ENCODE measurements around the gene KRT38.
"Not testable (repeated sequence)": the region's sequence is repeated elsewhere in the genome, so short reads cannot be mapped to it uniquely, and the experiment has no call there.

The KRT38 gene

DNA sequence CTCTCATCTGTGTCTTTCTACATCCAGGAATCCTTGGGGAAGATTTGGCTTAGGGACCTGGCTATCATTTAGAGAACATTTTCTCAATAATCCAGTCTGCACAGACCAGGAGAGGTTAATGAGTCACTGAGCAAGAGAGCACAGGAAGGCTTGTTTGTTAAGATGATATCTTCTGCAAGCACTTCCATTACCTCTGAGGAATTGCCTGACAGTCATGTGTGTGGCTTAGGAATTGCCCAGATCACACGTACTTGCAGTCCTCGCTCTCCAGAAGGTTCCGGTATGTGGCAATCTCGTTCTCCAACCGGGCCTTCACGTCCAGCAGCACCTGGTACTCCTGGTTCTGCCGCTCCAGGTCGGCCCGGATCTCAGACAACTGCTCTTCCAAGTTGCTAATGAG, 19.7 kb downstream of the KRT38 start:
- DNase-seq = peak; percentile 69

DNA sequence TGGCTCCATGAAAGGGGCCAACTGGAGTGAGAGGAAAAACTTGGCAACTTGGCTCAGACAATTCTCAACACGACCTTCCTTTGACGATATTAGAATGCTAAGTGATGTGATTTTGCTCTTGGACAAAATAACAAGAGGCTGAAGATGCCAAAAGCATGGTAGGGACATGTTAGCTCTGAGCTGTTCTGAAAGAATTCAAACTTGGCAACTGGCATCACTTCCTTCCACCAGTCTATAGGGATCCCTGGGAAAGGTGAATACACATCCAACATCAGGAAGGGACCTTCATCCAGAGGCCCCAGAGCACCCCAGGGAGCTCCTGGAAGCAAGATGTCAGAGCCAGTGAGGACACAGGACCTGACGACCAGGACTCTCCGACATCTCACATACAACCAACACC, 20.6 kb downstream of the KRT38 start:
- peak; percentile 56 for DNase-seq

DNA sequence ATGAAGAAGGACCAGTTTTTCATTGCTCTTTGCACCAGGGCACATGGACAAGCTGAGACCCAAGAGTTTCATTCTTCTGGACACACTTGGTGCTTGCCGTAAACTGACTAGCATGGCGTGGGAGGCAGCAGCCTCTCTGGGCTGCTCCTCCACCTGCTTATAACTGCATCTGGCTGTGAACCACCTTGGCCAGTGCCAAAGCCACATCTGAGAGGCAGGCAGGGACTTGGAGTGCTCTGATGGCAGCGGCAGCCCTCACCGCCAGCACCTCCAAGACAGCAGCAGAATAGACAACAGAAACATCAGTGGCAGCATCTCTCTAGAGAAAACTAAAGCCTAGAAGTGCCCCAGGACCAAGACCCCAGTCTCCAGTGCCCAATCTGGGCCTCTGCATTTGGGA, 21.1 kb downstream of the KRT38 start:
- DNase-seq = no peak

DNA sequence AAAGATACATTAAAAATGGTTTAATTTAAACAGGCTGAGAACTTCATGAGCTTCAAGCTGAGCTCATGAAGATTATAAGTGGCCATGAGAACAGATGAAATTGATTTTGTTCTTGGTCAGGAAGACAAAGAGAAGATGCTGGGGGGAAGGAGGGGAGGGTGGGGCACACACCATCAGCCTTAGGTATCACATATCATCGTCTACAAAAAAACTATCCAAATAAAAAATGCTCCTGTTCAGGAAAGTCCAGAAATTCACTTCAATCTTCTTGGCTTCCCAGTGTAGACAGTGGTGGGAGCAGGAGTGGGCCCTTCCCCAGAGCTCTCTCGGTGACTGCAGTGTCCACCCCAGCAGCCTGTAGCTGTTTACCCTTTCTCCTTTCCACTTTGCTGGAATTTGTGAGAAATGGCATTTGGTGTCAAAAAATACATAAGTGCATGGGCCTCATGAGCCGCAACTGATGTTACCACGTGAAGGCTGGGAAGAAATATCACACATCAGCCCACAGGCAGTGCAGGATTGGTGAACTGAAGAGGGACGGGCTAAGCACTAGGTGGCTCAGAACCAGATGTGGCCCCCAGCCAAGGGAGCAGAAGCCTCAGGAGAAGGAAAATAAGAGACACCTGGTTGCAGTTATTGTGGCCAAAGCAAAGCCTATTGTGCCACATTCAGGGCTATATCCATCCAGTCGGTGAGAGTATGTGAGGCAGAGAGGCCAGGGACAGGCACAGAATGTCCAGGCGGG, 22.5 kb downstream of the KRT38 start:
- no peak for DNase-seq

DNA sequence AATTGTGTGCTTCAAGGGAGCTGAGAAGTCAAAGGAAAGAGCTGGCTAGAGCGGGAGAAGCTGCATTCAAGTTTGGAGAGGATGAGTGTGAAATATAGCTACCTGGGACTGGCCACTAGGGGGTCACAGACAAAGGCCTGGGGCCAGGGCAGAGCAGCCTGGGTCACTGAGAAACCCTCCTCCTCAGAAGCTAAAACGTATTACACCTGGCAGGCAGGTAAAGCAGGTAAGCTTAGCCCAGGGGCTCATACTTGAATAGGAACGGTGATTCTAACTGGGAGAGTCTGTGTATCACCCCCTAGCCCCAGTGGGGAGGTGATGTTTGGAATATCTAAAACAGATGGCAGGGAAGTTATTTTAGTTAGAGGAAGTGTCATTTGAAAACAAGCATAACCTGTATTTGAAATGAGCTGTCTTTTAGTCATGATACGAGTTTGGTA, 23.2 kb downstream of the KRT38 start:
- no peak for DNase-seq

DNA sequence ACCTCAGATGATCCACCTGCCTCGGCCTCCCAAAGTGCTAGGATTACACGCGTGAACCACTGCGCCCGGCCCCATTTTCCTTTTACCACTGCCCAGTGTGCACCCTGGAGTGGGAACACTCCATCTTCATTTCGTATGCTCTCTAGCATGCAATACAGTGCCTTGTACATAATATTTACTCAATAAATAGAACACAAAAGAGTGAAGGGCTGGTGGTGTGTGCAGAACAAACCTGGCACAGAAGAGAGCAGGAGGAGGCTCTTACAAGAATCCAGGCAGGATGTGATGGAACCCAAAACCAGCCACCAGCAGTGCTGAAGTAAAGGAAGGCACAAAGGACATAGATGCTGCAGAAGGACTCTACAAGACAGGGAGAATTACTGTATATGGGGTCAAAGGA, 23.7 kb downstream of the KRT38 start:
- no peak for DNase-seq

DNA sequence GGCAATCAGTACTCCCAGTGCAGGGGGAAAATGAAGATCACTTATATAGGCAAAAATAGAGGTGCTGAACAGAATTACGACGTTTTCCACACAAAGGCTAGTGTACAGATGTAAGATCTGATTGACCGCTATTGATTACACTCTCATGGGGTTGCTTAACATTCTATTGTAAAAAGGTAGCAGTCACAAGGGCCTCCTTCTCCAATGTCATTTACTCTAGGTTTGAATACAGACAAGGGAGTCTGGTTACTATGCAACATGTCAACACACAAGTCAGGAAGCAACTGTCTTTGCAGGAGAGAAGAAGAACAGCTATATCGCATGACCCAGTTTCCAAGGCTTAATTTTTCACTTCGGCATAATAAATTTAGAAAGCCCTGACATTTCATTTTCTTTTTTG, 24.3 kb downstream of the KRT38 start:
- DNase-seq = no peak

DNA sequence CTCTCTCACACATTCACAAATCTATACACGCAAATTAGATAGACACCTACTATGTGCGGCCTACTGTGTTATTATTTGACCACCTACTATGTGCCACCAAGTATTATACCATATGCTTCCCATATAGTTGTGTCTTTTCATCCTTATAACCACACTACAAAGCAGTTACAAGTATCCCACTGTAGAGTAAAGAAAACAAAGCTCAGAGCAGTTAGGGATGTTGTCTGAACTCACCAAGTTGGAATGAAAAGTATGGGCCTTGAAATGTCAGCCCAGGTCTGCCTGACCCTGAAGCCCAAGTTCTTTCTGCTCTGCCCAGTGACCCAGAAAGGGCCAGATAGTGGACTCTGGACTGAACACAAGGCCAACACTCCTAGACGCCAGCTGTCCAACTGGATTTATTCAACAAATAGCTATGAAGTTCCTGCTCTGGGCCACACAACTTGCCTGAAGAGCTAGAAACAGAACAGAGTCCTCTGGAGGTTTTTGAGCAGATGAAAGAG, 24.9 kb downstream of the KRT38 start:
- DNase-seq = peak; percentile 85

DNA sequence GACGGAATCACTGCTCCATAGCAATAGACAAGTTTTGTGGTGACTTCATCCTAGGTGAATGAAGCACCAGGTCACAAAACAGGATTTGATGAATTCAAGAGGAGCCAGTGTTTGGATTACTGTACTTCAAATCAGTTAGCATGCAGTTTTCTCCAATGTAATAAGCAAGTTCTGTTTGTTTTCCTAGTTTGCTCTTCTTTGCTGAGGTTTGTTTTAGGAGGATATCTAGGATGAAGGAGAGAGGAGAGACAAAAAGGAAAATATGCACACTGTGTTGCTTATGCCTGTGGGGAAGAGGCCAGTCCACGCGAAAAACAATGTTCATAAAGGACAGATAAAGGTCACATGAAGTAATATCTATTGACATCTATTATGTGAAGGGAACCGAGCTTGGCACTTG, 25.4 kb downstream of the KRT38 start:
- DNase-seq = no peak

DNA sequence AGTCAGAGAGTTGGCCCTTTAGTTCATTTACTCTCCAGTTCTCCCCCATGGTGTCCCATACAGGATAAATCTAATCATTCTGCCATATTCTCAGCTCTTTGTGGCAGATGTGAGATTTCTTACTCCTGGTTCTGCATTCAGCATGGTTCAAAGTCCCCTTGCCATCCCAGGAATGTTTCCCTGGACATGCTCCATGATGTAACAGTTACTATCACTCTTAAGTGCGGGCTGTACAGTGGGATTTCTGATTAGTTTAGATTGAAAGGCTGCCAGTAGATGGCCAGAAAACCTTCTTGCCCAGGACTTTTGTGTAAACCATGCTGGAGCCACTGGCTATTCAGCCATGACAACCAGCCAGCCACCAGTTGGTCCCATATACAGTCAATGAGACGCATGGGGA, 26.8 kb downstream of the KRT38 start:
- DNase-seq = no peak

DNA sequence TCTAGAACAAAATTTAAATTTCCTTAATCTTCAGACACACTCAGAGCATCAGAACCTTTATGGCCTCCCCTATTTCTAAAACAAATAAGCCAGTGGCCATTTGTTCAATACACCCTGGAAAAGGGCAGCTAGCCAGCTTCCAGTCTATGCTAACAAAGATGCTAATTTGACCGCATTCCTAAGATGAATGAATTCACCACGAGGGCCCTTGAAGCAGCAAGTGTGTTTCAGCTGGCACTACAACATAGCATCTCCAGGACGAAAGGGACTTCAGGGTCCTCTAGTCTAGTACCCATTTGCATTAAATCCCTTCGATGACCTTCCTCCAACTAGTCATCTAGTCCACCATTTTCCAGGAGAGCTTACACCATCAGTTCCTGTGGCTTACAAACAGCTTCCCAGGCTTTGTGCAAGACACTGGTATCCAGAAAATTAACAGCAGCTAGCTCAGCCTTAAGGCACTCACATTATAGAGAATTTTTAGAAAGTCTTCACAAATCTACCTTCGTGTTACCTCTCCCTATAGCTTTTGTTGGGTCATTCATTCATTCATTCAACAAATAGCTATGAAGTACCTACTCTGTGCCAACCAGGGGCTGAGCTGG, 27.3 kb downstream of the KRT38 start:
- DNase-seq = peak; percentile 45

DNA sequence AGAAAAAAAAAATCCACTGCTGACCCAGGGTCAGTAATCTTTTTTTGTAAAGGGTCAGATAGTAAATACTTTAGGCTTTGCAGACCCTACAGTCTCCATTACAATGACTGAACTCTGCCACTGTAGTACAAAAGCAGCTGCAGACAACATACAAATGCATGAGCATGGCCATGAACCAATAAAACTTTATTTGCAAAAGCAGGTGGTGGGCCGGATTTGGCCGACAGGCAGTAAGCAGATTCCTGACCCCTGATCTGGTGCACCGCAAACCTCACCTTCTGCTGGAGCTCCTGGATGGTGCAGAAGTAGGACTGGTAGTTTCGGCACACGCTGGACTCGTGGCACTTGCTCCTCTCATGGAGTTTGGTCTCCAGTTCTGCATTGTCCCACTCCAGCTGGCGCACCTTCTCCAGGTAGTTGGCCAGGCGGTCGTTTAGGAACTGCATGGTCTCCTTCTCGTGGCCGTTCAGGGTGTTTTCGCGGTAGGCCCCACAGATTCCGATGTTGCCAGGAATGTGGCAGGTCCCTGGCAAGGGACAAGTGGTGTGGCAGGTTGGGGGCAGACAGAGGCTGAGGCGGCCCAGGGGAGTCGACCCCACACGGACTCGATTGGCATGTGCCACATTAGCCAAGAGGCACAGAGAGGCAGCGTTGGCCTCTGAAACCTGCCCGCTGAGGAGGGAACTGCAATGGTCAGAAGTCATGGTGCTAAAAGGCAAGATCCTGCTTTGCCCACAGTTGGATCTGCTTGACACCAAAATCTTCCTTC, 29.5 kb downstream of the KRT38 start:
- no peak for DNase-seq

DNA sequence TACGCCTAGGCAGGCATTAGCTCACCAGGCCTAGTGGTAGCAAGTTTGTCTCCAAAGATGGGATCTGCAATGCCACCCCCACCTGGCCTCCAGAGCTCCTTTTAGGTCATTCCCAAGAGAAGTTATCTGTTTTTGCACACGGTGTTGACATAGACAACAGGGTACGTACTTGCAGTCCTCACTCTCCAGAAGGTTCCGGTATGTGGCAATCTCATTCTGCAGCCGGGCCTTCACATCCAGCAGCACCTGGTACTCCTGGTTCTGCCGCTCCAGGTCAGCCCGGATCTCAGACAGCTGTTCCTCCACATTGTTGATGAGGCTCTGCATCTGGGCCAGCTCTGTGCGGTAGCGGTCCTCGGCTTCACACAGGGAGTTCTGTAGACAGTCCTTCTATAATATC, 33.6 kb downstream of the KRT38 start:
- no peak for DNase-seq

DNA sequence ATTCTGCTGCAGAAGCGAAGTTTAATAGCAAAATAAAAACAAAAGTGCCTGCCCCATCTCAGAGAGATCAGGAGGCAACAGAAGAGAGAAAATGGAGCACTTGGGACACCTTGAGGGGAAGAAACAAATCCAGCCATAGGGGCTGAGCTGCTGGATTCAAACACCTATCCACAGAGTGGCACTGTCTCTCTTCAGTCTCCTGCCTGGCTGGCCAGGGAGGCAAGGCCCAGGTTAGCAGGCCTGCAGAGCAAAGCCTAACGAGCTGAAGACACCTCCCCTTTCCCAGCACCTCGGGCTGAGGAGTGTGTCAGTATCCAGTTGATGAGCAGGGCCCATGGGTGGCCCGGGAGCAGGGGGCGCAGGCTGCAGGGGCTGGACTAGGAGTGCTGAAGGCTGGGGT, 34.6 kb downstream of the KRT38 start:
- DNase-seq = no peak

DNA sequence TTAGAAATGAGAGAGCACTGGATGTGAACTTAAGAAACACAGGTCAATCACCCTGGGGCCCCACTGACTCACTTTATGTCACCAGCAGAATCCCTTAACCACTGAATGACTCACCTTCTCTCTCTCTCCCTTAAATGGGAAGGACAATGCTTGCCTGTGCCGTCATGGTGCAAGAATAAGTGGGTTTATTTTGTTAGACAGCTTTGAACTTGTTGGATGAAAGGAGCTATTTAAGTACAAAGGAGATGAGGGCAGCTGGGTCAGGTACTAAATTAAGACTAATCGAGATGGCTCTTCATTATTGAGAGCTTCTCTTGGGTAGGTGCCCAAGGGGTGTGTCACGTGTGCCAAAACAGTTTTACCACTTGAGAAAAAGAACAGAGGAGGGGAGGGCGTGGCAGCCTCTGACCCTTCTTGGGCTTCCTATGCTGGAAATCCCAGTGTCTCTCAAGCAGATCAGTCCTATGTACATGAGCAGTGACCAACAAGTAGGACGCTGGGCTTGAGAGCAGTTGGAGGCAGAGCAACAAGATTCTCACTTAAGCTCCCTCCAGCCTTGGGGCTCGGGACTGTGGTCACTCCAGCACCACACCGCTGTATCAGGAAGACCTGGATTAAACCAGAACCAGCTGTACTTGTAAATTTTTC, 36.6 kb downstream of the KRT38 start:
- peak; percentile 99 for DNase-seq

DNA sequence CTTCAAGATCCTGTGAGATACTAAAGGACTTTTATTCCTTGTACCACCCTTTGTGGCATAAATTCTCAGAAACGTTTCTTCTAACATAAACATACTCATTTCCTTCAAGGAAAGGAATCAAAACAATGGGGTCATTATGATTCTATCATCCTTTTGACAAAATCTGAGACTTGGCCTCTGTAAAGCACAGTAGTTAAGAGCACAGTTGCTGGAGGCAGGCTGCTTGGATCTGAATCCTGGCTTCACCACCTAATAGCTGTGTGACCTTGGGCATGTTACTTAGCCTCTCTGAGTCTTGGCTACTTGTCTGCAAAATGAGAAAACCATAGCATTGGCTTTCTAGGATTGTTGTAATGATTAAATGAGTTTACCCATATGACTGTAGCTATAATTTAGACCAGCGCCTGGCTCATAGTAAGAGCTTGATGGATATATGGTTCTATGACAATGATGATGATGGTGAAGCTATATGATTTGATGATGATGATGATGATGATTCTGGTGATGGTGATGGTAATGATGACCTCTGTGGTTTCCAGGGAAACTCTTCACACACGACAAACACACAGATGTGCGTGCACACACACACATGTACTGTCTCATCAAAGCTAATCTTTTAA, 37.3 kb downstream of the KRT38 start:
- no peak for DNase-seq

DNA sequence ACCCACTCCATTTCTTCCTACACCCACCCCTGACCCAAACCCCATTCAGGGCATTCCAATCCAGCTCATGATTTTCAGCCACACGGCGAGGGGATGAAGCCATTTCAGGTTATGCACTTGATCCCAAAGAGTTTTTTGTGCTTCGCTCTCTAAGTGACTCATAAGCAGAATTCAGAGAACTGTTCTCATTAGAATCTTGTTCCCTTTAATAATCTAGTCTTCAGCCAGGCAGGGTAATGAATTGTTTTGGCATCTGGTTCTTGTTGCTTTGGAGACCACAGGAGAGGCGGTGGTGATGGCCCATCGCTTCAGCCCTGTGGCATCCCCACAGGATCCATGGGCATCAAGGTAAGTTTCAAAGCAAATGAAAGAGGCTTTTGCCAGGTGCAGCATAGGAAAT, 38.6 kb downstream of the KRT38 start:
- DNase-seq = peak; percentile 42

DNA sequence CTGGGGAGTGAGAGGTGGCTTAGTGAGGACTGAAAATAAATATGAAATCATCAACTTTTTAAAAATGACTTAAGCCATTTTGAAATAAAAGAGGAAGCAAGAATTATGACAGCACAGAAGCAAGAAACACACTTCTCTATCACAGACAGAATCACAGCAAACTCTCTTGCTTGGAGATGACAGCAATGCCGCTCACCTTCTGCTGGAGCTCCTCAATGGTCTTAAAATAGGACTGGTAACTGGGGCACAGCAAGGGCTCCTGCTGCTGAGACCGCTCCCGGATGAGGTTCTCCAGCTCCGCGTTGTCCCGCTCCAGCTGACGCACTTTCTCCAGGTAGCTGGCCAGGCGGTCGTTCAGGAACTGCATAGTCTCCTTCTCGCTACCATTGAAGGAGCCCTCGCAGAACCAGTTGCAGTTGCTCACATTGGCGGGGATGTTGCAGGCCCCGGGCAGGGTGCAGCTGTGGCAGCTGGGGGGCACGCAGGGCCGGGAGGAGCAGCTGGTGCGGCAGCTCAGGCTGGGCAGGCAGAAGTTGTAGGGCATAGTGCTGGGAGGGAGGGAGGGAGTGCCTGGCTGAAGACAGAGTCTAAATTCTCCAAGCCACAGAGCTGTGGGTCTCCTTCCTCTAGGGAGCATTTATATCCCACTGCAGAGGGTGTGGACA, 43.7 kb downstream of the KRT38 start, which contains the start of gene KRT31:
KRT31 (minus strand) TSS at position 613 of the 665 bp plus-strand sequence; CDS start at position 544, 69 bp downstream.
- DNase-seq = no peak

DNA sequence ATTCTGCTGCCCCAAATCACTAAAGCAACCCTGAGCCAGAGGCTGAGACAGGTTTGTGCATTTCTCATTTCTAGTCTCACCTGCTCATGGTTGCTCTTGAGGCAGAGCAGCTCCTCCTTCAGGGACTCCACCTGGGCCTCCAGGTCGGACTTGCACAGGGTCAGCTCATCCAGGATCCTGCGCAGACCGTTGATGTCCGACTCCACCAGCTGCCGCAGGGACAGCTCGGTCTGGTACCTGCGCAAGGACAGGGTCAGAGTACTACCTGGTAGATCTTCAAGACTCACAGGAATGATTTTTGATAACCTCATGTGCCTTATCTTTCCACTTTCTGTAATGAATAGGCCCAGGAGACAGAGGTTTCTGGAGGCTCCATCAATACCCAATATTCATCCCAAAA, 44.4 kb downstream of the KRT38 start:
- no peak for DNase-seq

DNA sequence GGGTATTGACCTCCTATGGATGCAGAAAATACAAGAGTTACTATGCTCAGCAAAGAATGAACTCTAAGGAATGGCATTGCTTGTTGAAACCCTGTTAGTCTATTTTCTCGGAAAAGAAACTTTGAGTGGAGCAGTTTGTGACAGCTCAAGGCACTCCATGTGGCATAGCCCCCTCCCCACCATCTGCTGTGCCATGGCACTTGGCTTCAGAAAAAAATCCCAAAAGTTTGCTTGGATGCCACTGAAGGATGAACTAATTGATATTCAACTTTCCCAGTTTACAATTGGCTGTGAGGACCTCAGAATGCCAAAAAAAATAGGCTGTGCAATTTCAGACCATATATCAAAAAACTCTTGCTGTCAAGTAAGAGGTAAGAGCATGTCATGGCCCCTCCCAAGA, 45.2 kb downstream of the KRT38 start:
- no peak for DNase-seq

DNA sequence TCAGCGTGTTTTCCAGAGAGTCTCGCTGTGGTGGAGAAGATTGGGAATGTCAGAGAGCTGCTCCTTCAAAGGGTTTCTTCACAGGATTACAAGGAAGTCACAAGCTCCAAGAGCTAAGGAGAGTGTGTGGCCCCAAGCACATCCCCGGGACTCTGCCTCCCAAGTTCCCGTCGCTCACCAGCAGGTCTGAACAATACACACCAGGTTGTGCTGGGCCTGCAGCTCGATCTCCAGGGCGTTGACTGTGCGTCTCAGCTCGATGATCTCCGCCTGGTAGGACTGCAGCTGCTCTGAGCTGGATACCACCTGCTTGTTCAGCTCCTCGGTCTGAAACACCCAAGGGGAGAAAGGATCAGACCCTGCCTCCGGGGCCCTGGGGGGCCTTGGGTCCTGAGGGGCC, 45.7 kb downstream of the KRT38 start:
- not testable (repeated sequence) for DNase-seq

All from EL (cell line).